HG02938 (cell line): ENCODE measurements around the gene FOCAD.
A peak's percentile ranks its signal among the peaks of the same experiment; 100 is the strongest.
"Not testable (repeated sequence)": the region's sequence is repeated elsewhere in the genome, so short reads cannot be mapped to it uniquely, and the experiment has no call there.

ENCODE experiments used
- ATAC-seq: cut with Tn5 transposase; IDR thresholded peaks from one replicate; pipeline ENCODE4 v1.9.1; 2021; ENCODE audit warnings: mild to moderate bottlenecking, moderate library complexity; ENCODE audit not compliant: unreplicated experiment

Gene FOCAD

GRCh38 chr9:20684035-20684874 is at the start of gene FOCAD:
FOCAD (plus strand) TSS chr9:20684259; CDS start chr9:20715354, 31,095 bp downstream.
- peak; percentile 96 for ATAC-seq

GRCh38 chr9:20634895-20635294 is 49.2 kb upstream of the FOCAD start:
- no peak for ATAC-seq

GRCh38 chr9:20636888-20637440 is 47.1 kb upstream of the FOCAD start:
- no peak for ATAC-seq

- peak; percentile 91 for ATAC-seq
Observed at GRCh38 chr9:20640331-20641187, 43.5 kb upstream of the FOCAD start.

- no peak for ATAC-seq
Observed at GRCh38 chr9:20642045-20642444, 42.0 kb upstream of the FOCAD start.

GRCh38 chr9:20643660-20644059 is 40.4 kb upstream of the FOCAD start:
- ATAC-seq = no peak

GRCh38 chr9:20646656-20647055 is 37.4 kb upstream of the FOCAD start:
- no peak for ATAC-seq

GRCh38 chr9:20649381-20649780 is 34.7 kb upstream of the FOCAD start:
- ATAC-seq = no peak

- no peak for ATAC-seq
Observed at GRCh38 chr9:20650313-20650712, 33.7 kb upstream of the FOCAD start.

GRCh38 chr9:20650750-20651299 is 33.2 kb upstream of the FOCAD start:
- no peak for ATAC-seq

- ATAC-seq = no peak
Observed at GRCh38 chr9:20651939-20652338, 32.1 kb upstream of the FOCAD start.

GRCh38 chr9:20658246-20658667 is 25.8 kb upstream of the FOCAD start:
- not testable (repeated sequence) for ATAC-seq

- no peak for ATAC-seq
Observed at GRCh38 chr9:20658677-20659473, 25.2 kb upstream of the FOCAD start.

GRCh38 chr9:20659474-20659967 is 24.5 kb upstream of the FOCAD start:
- ATAC-seq = no peak

GRCh38 chr9:20662156-20662555 is 21.9 kb upstream of the FOCAD start:
- ATAC-seq = no peak

- ATAC-seq = no peak
Observed at GRCh38 chr9:20663133-20663532, 20.9 kb upstream of the FOCAD start.

- ATAC-seq = no peak
Observed at GRCh38 chr9:20664501-20664900, 19.6 kb upstream of the FOCAD start.

GRCh38 chr9:20670395-20670794 is 13.7 kb upstream of the FOCAD start:
- ATAC-seq = no peak

GRCh38 chr9:20671635-20672034 is 12.4 kb upstream of the FOCAD start:
- ATAC-seq = no peak

GRCh38 chr9:20673537-20673936 is 10.5 kb upstream of the FOCAD start:
- not testable (repeated sequence) for ATAC-seq
